ENCODE results near the gene HSD17B4. TPM values are rescaled to one million over a fixed set of nuclear protein-coding genes. Genes with fewer than 3 reads are reported as not detected.
"Not testable (repeated sequence)": the region's sequence is repeated elsewhere in the genome, so short reads cannot be mapped to it uniquely, and the experiment has no call there.

HSD17B4 gene
- total RNA-seq, 1 donor from 2014 or later, result 204 TPM

GRCh38 chr5:119417891-119418605 is 34.2 kb upstream of the HSD17B4 start:
- Mint-ChIP-seq H3K27me3 (no peaks in the 10 kb centered on the region), H3K9me3 (no peaks in the 10 kb centered on the region), H3K4me1 (ENCODE audit: unreplicated experiment) (no peaks in the 10 kb centered on the region), H3K4me3 (no peak overlapping the region), H3K36me3 (no peaks in the 10 kb centered on the region), H3K27ac (no peak overlapping the region)
- no peak for TF ChIP-seq CTCF (conservative IDR thresholded peaks at IDR 0.05)
- DNase-seq (ENCODE audit: extremely low spot score, unreplicated experiment), result no peak

GRCh38 chr5:119418606-119419100 is 33.6 kb upstream of the HSD17B4 start:
- DNase-seq (ENCODE audit: extremely low spot score, unreplicated experiment), result no peak
- no peak overlapping the region for H3K4me3 Mint-ChIP-seq
- no peaks in the 10 kb centered on the region for H3K9me3 Mint-ChIP-seq
- TF ChIP-seq CTCF (conservative IDR thresholded peaks at IDR 0.05), result no peak
- H3K36me3 Mint-ChIP-seq, result no peaks in the 10 kb centered on the region
- no peaks in the 10 kb centered on the region for H3K4me1 Mint-ChIP-seq (ENCODE audit: unreplicated experiment)
- H3K27ac Mint-ChIP-seq, result peak overlapping the region; percentile 79
- no peaks in the 10 kb centered on the region for H3K27me3 Mint-ChIP-seq

GRCh38 chr5:119420169-119420568 is 32.1 kb upstream of the HSD17B4 start:
- Mint-ChIP-seq H3K4me1 (ENCODE audit: unreplicated experiment) (no peaks in the 10 kb centered on the region), H3K9me3 (no peaks in the 10 kb centered on the region), H3K27me3 (no peaks in the 10 kb centered on the region), H3K4me3 (no peak overlapping the region), H3K36me3 (no peaks in the 10 kb centered on the region), H3K27ac (peak overlapping the region; percentile 19)
- no peak for DNase-seq (ENCODE audit: extremely low spot score, unreplicated experiment)
- TF ChIP-seq CTCF (conservative IDR thresholded peaks at IDR 0.05), result no peak

GRCh38 chr5:119426057-119426456 is 26.2 kb upstream of the HSD17B4 start:
- no peak overlapping the region for H3K27ac Mint-ChIP-seq
- no peaks in the 10 kb centered on the region for H3K27me3 Mint-ChIP-seq
- no peak overlapping the region for H3K4me3 Mint-ChIP-seq
- no peaks in the 10 kb centered on the region for H3K36me3 Mint-ChIP-seq
- no peaks in the 10 kb centered on the region for H3K4me1 Mint-ChIP-seq (ENCODE audit: unreplicated experiment)
- DNase-seq (ENCODE audit: extremely low spot score, unreplicated experiment), result no peak
- no peak for TF ChIP-seq CTCF (conservative IDR thresholded peaks at IDR 0.05)
- H3K9me3 Mint-ChIP-seq, result no peaks in the 10 kb centered on the region

- Mint-ChIP-seq H3K4me1 (ENCODE audit: unreplicated experiment) (no peaks in the 10 kb centered on the region), H3K27me3 (no peaks in the 10 kb centered on the region), H3K27ac (no peak overlapping the region), H3K36me3 (no peaks in the 10 kb centered on the region), H3K9me3 (no peaks in the 10 kb centered on the region), H3K4me3 (no peak overlapping the region)
- TF ChIP-seq CTCF (conservative IDR thresholded peaks at IDR 0.05), result no peak
- DNase-seq (ENCODE audit: extremely low spot score, unreplicated experiment), result no peak
Observed at GRCh38 chr5:119427060-119427459, 25.2 kb upstream of the HSD17B4 start.

GRCh38 chr5:119427596-119427995 is 24.7 kb upstream of the HSD17B4 start:
- not testable (repeated sequence) for H3K27ac Mint-ChIP-seq; H3K4me3 Mint-ChIP-seq; DNase-seq (ENCODE audit: extremely low spot score, unreplicated experiment); H3K4me1 Mint-ChIP-seq (ENCODE audit: unreplicated experiment); H3K9me3 Mint-ChIP-seq; H3K36me3 Mint-ChIP-seq; H3K27me3 Mint-ChIP-seq

- not testable (repeated sequence) for H3K36me3 Mint-ChIP-seq; H3K27ac Mint-ChIP-seq; H3K4me1 Mint-ChIP-seq (ENCODE audit: unreplicated experiment); H3K27me3 Mint-ChIP-seq; H3K4me3 Mint-ChIP-seq; H3K9me3 Mint-ChIP-seq; DNase-seq (ENCODE audit: extremely low spot score, unreplicated experiment)
Observed at GRCh38 chr5:119428166-119428565, 24.1 kb upstream of the HSD17B4 start.

- H3K27ac Mint-ChIP-seq; DNase-seq (ENCODE audit: extremely low spot score, unreplicated experiment); H3K27me3 Mint-ChIP-seq; H3K36me3 Mint-ChIP-seq; H3K4me3 Mint-ChIP-seq; H3K4me1 Mint-ChIP-seq (ENCODE audit: unreplicated experiment); H3K9me3 Mint-ChIP-seq: not testable (repeated sequence)
Observed at GRCh38 chr5:119428574-119428973, 23.7 kb upstream of the HSD17B4 start.

GRCh38 chr5:119432674-119433237 is 19.5 kb upstream of the HSD17B4 start:
- H3K9me3 Mint-ChIP-seq; DNase-seq (ENCODE audit: extremely low spot score, unreplicated experiment); H3K27ac Mint-ChIP-seq; H3K4me3 Mint-ChIP-seq; H3K27me3 Mint-ChIP-seq; H3K4me1 Mint-ChIP-seq (ENCODE audit: unreplicated experiment); H3K36me3 Mint-ChIP-seq: not testable (repeated sequence)
